DOHH2 (cell line): ENCODE data around the gene ZNRD2.

Source experiments
- H3F3A ChIP-seq: fragments of 200-600 bp; sonication (generic), shearing (Covaris generic); 2 replicates; pipeline ENCODE4 v1.6.0; 2016; ENCODE audit warnings: antibody characterized with exemption, mild to moderate bottlenecking; ENCODE audit not compliant: control insufficient read depth, insufficient read depth
- H3K27ac ChIP-seq: fragments of 200-600 bp; sonication (generic); 2 replicates; pipeline ENCODE4 v1.5.1; 2014; ENCODE audit warnings: low read depth, mild to moderate bottlenecking, low read length, moderate library complexity
- H3K27me3 ChIP-seq: fragments of 200-600 bp; sonication (generic); 2 replicates; pipeline ENCODE4 v1.6.1; 2014; ENCODE audit warnings: mild to moderate bottlenecking, low read length, mixed read lengths; ENCODE audit not compliant: control insufficient read depth
- H3K36me3 ChIP-seq: fragments of 200-600 bp; sonication (generic); 2 replicates; pipeline ENCODE4 v1.6.1; 2014; ENCODE audit warnings: mild to moderate bottlenecking, low read length, moderate library complexity, mixed read lengths; ENCODE audit not compliant: control insufficient read depth
- H3K4me1 ChIP-seq: fragments of 200-600 bp; sonication (generic); 2 replicates; pipeline ENCODE4 v1.6.1; 2014; ENCODE audit warnings: mild to moderate bottlenecking, low read length, mixed read lengths; ENCODE audit not compliant: control insufficient read depth
- H3K4me2 ChIP-seq: fragments of 200-600 bp; sonication (generic); 2 replicates; pipeline ENCODE4 v1.6.0; 2014; ENCODE audit warnings: mild to moderate bottlenecking, low read length, moderate library complexity
- H3K4me3 ChIP-seq: fragments of 200-600 bp; sonication (generic); 2 replicates; pipeline ENCODE4 v1.5.1; 2014; ENCODE audit warnings: mild to moderate bottlenecking, low read length, mixed read lengths
- H3K79me2 ChIP-seq: fragments of 200-600 bp; sonication (generic); 2 replicates; pipeline ENCODE4 v1.6.1; 2014; ENCODE audit warnings: mild to moderate bottlenecking, low read length, mixed read lengths; ENCODE audit not compliant: control insufficient read depth
- H3K9me2 ChIP-seq: fragments of 200-600 bp; sonication (generic); replicated peaks from 2 replicates; pipeline ENCODE4 v1.6.1; 2014; ENCODE audit warnings: mild to moderate bottlenecking, low read length, mixed read lengths; ENCODE audit not compliant: control insufficient read depth
- H3K9me3 ChIP-seq: fragments of 200-600 bp; sonication (generic); 2 replicates; pipeline ENCODE4 v1.6.1; 2014; ENCODE audit warnings: antibody characterized with exemption, low read length, mixed read lengths; ENCODE audit not compliant: control insufficient read depth, insufficient read depth
- H4K20me1 ChIP-seq: fragments of 200-600 bp; sonication (generic); 2 replicates; pipeline ENCODE4 v1.6.0; 2014; ENCODE audit warnings: low read depth, mild to moderate bottlenecking, antibody characterized with exemption, low read length, moderate library complexity; ENCODE audit not compliant: control insufficient read depth, insufficient read depth
- CTCF ChIP-seq: fragments of 200-600 bp; sonication (generic); IDR thresholded peaks from one replicate; pipeline ENCODE4 v1.5.1; 2014; ENCODE audit warnings: antibody characterized with exemption, mild to moderate bottlenecking, low read depth, low read length; ENCODE audit not compliant: poor library complexity, severe bottlenecking
- EZH2phosphoT487 ChIP-seq: fragments of 200-600 bp; sonication (generic); IDR thresholded peaks from 2 replicates; pipeline ENCODE4 v1.6.1; 2017; ENCODE audit warnings: borderline replicate concordance, mild to moderate bottlenecking, antibody characterized with exemption, low read length, moderate library complexity, mixed read lengths

ZNRD2 gene

GRCh38 chr11:65609229-65609628, 39.0 kb downstream of the ZNRD2 start:
- Histone ChIP-seq H3K4me1 (peaks cover 32% of the 10 kb centered on the region), H3K27me3 (no peaks in the 10 kb centered on the region), H3K4me2 (no peak overlapping the region), H3K4me3 (no peak overlapping the region), H3K9me3 (no peaks in the 10 kb centered on the region), H3K36me3 (peaks cover 64% of the 10 kb centered on the region), H3K27ac (no peak overlapping the region), H4K20me1 (no peaks in the 10 kb centered on the region), H3F3A (no peaks in the 10 kb centered on the region), H3K79me2 (peaks cover 44% of the 10 kb centered on the region), H3K9me2 (no peaks in the 10 kb centered on the region)
- TF ChIP-seq CTCF (no peak), EZH2phosphoT487 (no peak)

- TF ChIP-seq EZH2phosphoT487: no peak
- TF ChIP-seq CTCF: no peak
- H3K9me3 ChIP-seq: no peaks in the 10 kb centered on the region
- peaks cover 60% of the 10 kb centered on the region for H3K36me3 ChIP-seq
- no peak overlapping the region for H3K27ac ChIP-seq
- no peaks in the 10 kb centered on the region for H4K20me1 ChIP-seq
- peaks cover 48% of the 10 kb centered on the region for H3K79me2 ChIP-seq
- no peak overlapping the region for H3K4me3 ChIP-seq
- H3K4me1 ChIP-seq: peaks cover 32% of the 10 kb centered on the region
- no peaks in the 10 kb centered on the region for H3K9me2 ChIP-seq
- H3F3A ChIP-seq: no peaks in the 10 kb centered on the region; the same call in 1 of the 2 replicates
- no peaks in the 10 kb centered on the region for H3K27me3 ChIP-seq
- H3K4me2 ChIP-seq: no peak overlapping the region
Measured at GRCh38 chr11:65609665-65610064, 39.4 kb downstream of the ZNRD2 start.

GRCh38 chr11:65610404-65610803, 40.1 kb downstream of the ZNRD2 start:
- H3K9me3 ChIP-seq: no peaks in the 10 kb centered on the region
- no peaks in the 10 kb centered on the region for H4K20me1 ChIP-seq

More at GRCh38 chr11:65610404-65610803, 40.1 kb downstream of the ZNRD2 start:
- peaks cover 32% of the 10 kb centered on the region for H3K4me1 ChIP-seq
- no peak overlapping the region for H3K4me3 ChIP-seq
- no peak for TF ChIP-seq CTCF
- no peak for TF ChIP-seq EZH2phosphoT487
- H3K9me2 ChIP-seq: no peaks in the 10 kb centered on the region
- H3K36me3 ChIP-seq: peaks cover 54% of the 10 kb centered on the region
- no peaks in the 10 kb centered on the region; the same call in 1 of the 2 replicates for H3F3A ChIP-seq
- peaks cover 50% of the 10 kb centered on the region for H3K79me2 ChIP-seq
- no peak overlapping the region for H3K27ac ChIP-seq
- 0 out of 2 replicates have a peak overlapping the region, but pooled peaks have one; percentile 91 for H3K4me2 ChIP-seq
- H3K27me3 ChIP-seq: no peaks in the 10 kb centered on the region
